ENCODE data around the gene PNP.
"Not testable (repeated sequence)": the region's sequence is repeated elsewhere in the genome, so short reads cannot be mapped to it uniquely, and the experiment has no call there.

The PNP gene

GRCh38 chr14:20494935-20495766 lies 25.9 kb downstream of the PNP start:
- no peaks in the 10 kb centered on the region for H3K9me3 Mint-ChIP-seq
- peaks cover 64% of the 10 kb centered on the region for H3K4me1 Mint-ChIP-seq (ENCODE audit: low read depth)
- no peaks in the 10 kb centered on the region for H3K36me3 Mint-ChIP-seq (ENCODE audit: low read depth)
- H3K27ac Mint-ChIP-seq, result peak overlapping the region; percentile 79
- peak overlapping the region; percentile 34 for H3K4me3 Mint-ChIP-seq
- no peaks in the 10 kb centered on the region for H3K27me3 Mint-ChIP-seq

DNA sequence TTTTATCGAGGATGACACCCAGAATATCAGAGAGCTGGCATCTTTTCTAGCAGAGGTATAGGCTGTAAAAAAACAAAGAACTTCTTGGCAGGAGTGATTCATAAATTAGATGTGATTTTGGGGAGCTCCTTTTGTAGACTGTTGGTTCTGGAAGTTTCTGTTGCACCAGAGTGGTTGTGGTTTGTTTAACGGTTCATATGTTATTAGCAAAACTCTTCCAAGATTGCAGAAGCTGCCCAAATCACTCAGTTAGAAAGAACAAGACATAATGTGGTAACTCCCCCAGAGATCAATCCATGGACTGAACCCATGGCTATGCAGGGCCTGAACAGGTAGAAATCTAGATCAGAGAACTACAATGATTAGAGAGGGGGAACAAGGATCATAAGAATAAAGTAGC lies 29.4 kb downstream of the PNP start:
- H3K4me3 Mint-ChIP-seq, result no peak overlapping the region
- no peaks in the 10 kb centered on the region for H3K9me3 Mint-ChIP-seq
- H3K4me1 Mint-ChIP-seq (ENCODE audit: low read depth), result peaks cover 38% of the 10 kb centered on the region

DNA sequence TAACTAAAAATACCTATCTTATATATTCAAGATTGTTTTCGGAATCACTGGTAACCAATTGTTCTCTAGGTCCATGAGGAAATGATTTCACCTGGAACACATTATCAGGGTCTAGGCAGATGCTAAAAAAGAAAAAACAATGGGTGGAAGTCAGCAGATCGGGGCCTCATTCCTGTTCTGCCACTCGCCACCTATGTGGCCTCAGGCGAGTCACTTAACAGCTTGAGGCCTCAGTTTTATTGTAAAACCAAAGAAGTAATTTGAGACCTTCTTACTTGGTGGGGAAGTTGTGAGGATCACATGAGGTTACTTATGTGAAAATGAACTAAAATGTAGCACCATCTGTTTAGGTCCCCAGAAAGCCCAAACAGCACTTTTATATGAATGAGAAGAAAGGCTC lies 29.9 kb downstream of the PNP start:
- Mint-ChIP-seq H3K27me3 (no peaks in the 10 kb centered on the region), H3K36me3 (ENCODE audit: low read depth) (no peaks in the 10 kb centered on the region), H3K27ac (no peak overlapping the region), H3K4me1 (ENCODE audit: low read depth) (peaks cover 38% of the 10 kb centered on the region), H3K4me3 (no peak overlapping the region), H3K9me3 (no peaks in the 10 kb centered on the region)

More for the DNA sequence above, 29.4 kb downstream of the PNP start:
- Mint-ChIP-seq H3K27me3 (no peaks in the 10 kb centered on the region), H3K27ac (peak overlapping the region; percentile 14), H3K36me3 (ENCODE audit: low read depth) (no peaks in the 10 kb centered on the region)

DNA sequence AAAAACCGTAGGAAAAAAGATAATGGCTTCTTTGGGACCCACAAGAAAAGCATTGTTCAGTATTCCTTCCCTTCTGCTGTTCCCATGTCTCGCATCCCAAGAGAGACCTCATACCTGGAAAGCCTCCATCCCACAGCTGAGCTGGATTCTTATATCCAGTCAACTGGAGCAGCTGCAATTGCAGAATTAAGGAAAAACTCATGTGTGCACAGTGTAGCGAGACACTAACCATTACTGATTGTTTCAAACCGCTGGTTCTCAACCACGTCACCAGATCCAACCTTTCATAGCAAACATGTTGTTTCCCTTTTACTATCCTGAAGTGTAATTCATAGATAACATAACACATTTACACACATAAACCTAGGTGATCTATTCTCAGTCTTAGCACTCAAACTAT lies 30.7 kb downstream of the PNP start:
- H3K27ac Mint-ChIP-seq, result no peak overlapping the region

GRCh38 chr14:20501346-20501745 lies 32.1 kb downstream of the PNP start:
- Mint-ChIP-seq H3K4me3 (no peak overlapping the region), H3K27ac (no peak overlapping the region), H3K27me3 (no peaks in the 10 kb centered on the region), H3K4me1 (ENCODE audit: low read depth) (peaks cover 20% of the 10 kb centered on the region), H3K9me3 (no peaks in the 10 kb centered on the region), H3K36me3 (ENCODE audit: low read depth) (no peaks in the 10 kb centered on the region)

More for the DNA sequence above, 30.7 kb downstream of the PNP start:
- no peaks in the 10 kb centered on the region for H3K27me3 Mint-ChIP-seq
- peaks cover 33% of the 10 kb centered on the region for H3K4me1 Mint-ChIP-seq (ENCODE audit: low read depth)
- H3K4me3 Mint-ChIP-seq, result no peak overlapping the region
- H3K36me3 Mint-ChIP-seq (ENCODE audit: low read depth), result no peaks in the 10 kb centered on the region
- H3K9me3 Mint-ChIP-seq, result no peaks in the 10 kb centered on the region

DNA sequence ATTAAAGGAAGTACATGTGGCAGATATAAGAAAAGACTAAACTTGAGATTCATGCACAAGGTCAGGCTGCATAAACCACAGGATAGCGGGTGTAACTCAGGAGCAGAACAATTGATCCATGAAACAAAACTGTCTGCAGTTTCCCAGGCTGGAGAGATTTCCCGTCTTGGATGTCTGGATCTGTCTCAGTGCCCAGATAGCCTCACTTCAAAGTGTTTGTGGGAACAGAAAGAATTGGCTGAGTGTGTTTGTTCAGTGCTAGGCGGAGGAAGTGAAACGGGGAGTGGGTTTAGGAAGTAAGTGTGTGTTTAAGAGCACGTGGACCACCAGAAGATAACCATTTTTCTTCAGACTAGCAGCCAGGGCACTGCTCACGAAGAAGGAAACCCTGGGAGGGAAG lies 34.7 kb downstream of the PNP start:
- Mint-ChIP-seq H3K27me3 (no peaks in the 10 kb centered on the region), H3K4me1 (ENCODE audit: low read depth) (peaks cover 13% of the 10 kb centered on the region), H3K4me3 (no peak overlapping the region)

DNA sequence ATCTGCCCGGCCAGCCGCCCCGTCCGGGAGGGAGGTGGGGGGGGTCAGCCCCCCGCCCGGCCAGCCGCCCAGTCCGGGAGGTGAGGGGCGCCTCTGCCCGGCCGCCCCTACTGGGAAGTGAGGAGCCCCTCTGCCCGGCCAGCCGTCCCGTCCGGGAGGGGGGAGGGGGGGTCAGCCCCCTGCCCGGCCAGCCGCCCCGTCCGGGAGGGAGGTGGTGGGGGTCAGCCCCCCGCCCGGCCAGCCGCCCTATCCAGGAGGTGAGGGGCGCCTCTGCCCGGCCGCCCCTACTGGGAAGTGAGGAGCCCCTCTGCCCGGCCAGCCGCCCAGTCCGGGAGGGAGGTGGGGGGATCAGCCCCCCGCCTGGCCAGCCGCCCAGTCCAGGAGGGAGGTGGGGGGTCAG lies 37.1 kb downstream of the PNP start:
- not testable (repeated sequence) for H3K27me3 Mint-ChIP-seq; H3K4me3 Mint-ChIP-seq; H3K36me3 Mint-ChIP-seq (ENCODE audit: low read depth); H3K4me1 Mint-ChIP-seq (ENCODE audit: low read depth); H3K9me3 Mint-ChIP-seq; H3K27ac Mint-ChIP-seq

More for the DNA sequence above, 34.7 kb downstream of the PNP start:
- Mint-ChIP-seq H3K27ac (peak overlapping the region; percentile 33), H3K36me3 (ENCODE audit: low read depth) (no peaks in the 10 kb centered on the region), H3K9me3 (no peaks in the 10 kb centered on the region)

GRCh38 chr14:20506752-20507151 lies 37.5 kb downstream of the PNP start:
- H3K36me3 Mint-ChIP-seq (ENCODE audit: low read depth); H3K27me3 Mint-ChIP-seq; H3K4me3 Mint-ChIP-seq; H3K9me3 Mint-ChIP-seq; H3K4me1 Mint-ChIP-seq (ENCODE audit: low read depth); H3K27ac Mint-ChIP-seq: not testable (repeated sequence)

- not testable (repeated sequence) for H3K36me3 Mint-ChIP-seq (ENCODE audit: low read depth); H3K27me3 Mint-ChIP-seq; H3K9me3 Mint-ChIP-seq; H3K4me3 Mint-ChIP-seq; H3K27ac Mint-ChIP-seq; H3K4me1 Mint-ChIP-seq (ENCODE audit: low read depth)
Observed at GRCh38 chr14:20507537-20507936, 38.3 kb downstream of the PNP start.

DNA sequence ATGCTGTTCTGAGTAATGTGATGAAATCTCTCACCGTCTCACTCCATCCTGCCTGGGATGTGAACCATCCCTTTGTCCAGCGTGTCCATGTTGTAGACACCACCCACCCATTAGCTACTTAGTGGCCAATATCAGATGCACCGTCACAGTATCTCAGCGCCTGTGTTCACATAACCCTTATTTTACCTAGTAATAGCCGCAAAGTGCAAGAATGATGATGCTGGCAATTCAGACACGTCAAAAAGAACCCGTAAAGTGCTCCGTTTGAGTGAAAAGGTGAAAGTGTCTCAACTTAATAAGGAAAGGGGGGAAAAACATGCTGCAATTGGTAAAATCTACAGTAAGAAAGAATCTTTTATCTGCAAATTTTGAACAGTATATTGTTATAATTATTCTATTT lies 39.2 kb downstream of the PNP start:
- Mint-ChIP-seq H3K36me3 (ENCODE audit: low read depth) (no peaks in the 10 kb centered on the region), H3K27ac (no peak overlapping the region), H3K9me3 (no peaks in the 10 kb centered on the region), H3K4me3 (no peak overlapping the region), H3K27me3 (no peaks in the 10 kb centered on the region), H3K4me1 (ENCODE audit: low read depth) (peaks cover 7% of the 10 kb centered on the region)

- Mint-ChIP-seq H3K27me3 (no peaks in the 10 kb centered on the region), H3K27ac (no peak overlapping the region), H3K4me1 (ENCODE audit: low read depth) (no peaks in the 10 kb centered on the region), H3K4me3 (no peak overlapping the region), H3K9me3 (no peaks in the 10 kb centered on the region), H3K36me3 (ENCODE audit: low read depth) (no peaks in the 10 kb centered on the region)
Observed at GRCh38 chr14:20512177-20512905, 43.1 kb downstream of the PNP start.

GRCh38 chr14:20515846-20516245 lies 46.6 kb downstream of the PNP start:
- H3K36me3 Mint-ChIP-seq (ENCODE audit: low read depth), result no peaks in the 10 kb centered on the region
- H3K9me3 Mint-ChIP-seq, result no peaks in the 10 kb centered on the region
- no peaks in the 10 kb centered on the region for H3K27me3 Mint-ChIP-seq
- H3K4me3 Mint-ChIP-seq, result no peak overlapping the region
- no peak overlapping the region for H3K27ac Mint-ChIP-seq
- H3K4me1 Mint-ChIP-seq (ENCODE audit: low read depth), result no peaks in the 10 kb centered on the region

GRCh38 chr14:20516921-20517320 lies 47.7 kb downstream of the PNP start:
- no peaks in the 10 kb centered on the region for H3K4me1 Mint-ChIP-seq (ENCODE audit: low read depth)
- no peaks in the 10 kb centered on the region for H3K36me3 Mint-ChIP-seq (ENCODE audit: low read depth)
- no peak overlapping the region for H3K27ac Mint-ChIP-seq
- no peak overlapping the region for H3K4me3 Mint-ChIP-seq
- H3K27me3 Mint-ChIP-seq, result no peaks in the 10 kb centered on the region
- H3K9me3 Mint-ChIP-seq, result no peaks in the 10 kb centered on the region

DNA sequence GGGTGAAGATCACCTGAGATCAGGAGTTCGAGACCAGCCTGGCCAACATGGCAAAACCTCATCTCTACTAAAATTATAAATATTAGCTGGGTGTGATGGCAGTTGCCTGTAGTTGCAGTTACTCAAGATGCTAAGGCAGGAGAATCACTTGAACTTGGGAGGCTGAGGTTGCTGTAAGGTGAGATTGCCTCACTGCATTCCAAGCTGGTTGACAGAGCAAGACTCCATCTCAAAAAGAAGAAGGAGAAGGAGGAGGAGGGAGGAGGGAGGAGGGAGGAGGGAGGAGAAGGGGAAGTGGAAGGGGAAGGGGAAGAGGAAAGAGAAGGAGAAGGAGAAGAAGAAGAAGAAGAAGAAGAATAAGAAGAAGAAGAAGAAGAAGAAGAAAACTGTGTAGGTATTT lies 53.1 kb downstream of the PNP start:
- no peaks in the 10 kb centered on the region for H3K4me1 Mint-ChIP-seq (ENCODE audit: low read depth)
- no peaks in the 10 kb centered on the region for H3K27me3 Mint-ChIP-seq
- H3K4me3 Mint-ChIP-seq, result no peak overlapping the region
- H3K9me3 Mint-ChIP-seq, result no peaks in the 10 kb centered on the region
- no peaks in the 10 kb centered on the region for H3K36me3 Mint-ChIP-seq (ENCODE audit: low read depth)
- no peak overlapping the region for H3K27ac Mint-ChIP-seq

GRCh38 chr14:20524027-20524426 lies 54.8 kb downstream of the PNP start:
- Mint-ChIP-seq H3K4me3 (no peak overlapping the region), H3K36me3 (ENCODE audit: low read depth) (no peaks in the 10 kb centered on the region), H3K4me1 (ENCODE audit: low read depth) (no peaks in the 10 kb centered on the region), H3K27me3 (no peaks in the 10 kb centered on the region), H3K27ac (no peak overlapping the region), H3K9me3 (no peaks in the 10 kb centered on the region)

Data from stimulated activated naive CD8-positive, alpha-beta T cell treated with anti-CD3 and anti-CD28 coated beads, Interleukin-15, Interleukin-2, amounts not matched to agents 100 ng/mL and 50 ng/mL, for 24 hours (primary cell).